GM21717 (cell line): Measurements from ENCODE around the gene UPK3BL2.
"Not testable (repeated sequence)": the region's sequence is repeated elsewhere in the genome, so short reads cannot be mapped to it uniquely, and the experiment has no call there.

Experiments
- ATAC-seq: cut with Tn5 transposase; IDR thresholded peaks from one replicate; pipeline ENCODE4 v1.9.1; 2021; ENCODE audit warnings: mild to moderate bottlenecking, moderate library complexity; ENCODE audit not compliant: unreplicated experiment

Gene UPK3BL2

GRCh38 chr7:102543596-102543995, at the start of gene UPK3BL2:
Gene UPK3BL2 (minus strand): TSS chr7:102543696. CDS start chr7:102543636, 60 bp downstream.
- ATAC-seq, result not testable (repeated sequence)

GRCh38 chr7:102592477-102593019, 49.1 kb upstream of the UPK3BL2 start:
- ATAC-seq, result peak; percentile 34

- peak; percentile 49 for ATAC-seq
Observed at GRCh38 chr7:102589857-102590256, 46.4 kb upstream of the UPK3BL2 start.

- ATAC-seq, result not testable (repeated sequence)
Observed at GRCh38 chr7:102583495-102583894, 40.0 kb upstream of the UPK3BL2 start.

GRCh38 chr7:102581722-102582121, 38.2 kb upstream of the UPK3BL2 start:
- ATAC-seq, result not testable (repeated sequence)

- not testable (repeated sequence) for ATAC-seq
Observed at GRCh38 chr7:102578486-102578885, 35.0 kb upstream of the UPK3BL2 start.

GRCh38 chr7:102577315-102578240, 34.1 kb upstream of the UPK3BL2 start:
- ATAC-seq, result not testable (repeated sequence)

- ATAC-seq, result not testable (repeated sequence)
Observed at GRCh38 chr7:102576363-102576762, 32.9 kb upstream of the UPK3BL2 start.

GRCh38 chr7:102574607-102575006, 31.1 kb upstream of the UPK3BL2 start:
- ATAC-seq, result not testable (repeated sequence)

GRCh38 chr7:102572261-102573239, 29.1 kb upstream of the UPK3BL2 start, which contains the start of gene POLR2J3:
Gene POLR2J3 (minus strand): TSS chr7:102572583. CDS start chr7:102572521, 62 bp downstream.
- ATAC-seq, result peak; percentile 86

GRCh38 chr7:102568620-102569019, 25.1 kb upstream of the UPK3BL2 start:
- not testable (repeated sequence) for ATAC-seq

GRCh38 chr7:102550808-102551422, 7.4 kb upstream of the UPK3BL2 start, which contains the start of gene SPDYE2:
Gene SPDYE2 (plus strand): TSS chr7:102551226. CDS start chr7:102553256, 2,030 bp downstream.
- ATAC-seq, result not testable (repeated sequence)

GRCh38 chr7:102546353-102546752, 2.9 kb upstream of the UPK3BL2 start:
- ATAC-seq, result peak; percentile 71

- ATAC-seq, result not testable (repeated sequence)
Observed at GRCh38 chr7:102545288-102545687, 1.8 kb upstream of the UPK3BL2 start.

GRCh38 chr7:102544372-102544771, 876 bp upstream of the UPK3BL2 start:
- ATAC-seq, result not testable (repeated sequence)

- ATAC-seq, result not testable (repeated sequence)
Observed at GRCh38 chr7:102542771-102543170, 725 bp downstream of the UPK3BL2 start.

GRCh38 chr7:102542083-102542482, 1.4 kb downstream of the UPK3BL2 start:
- not testable (repeated sequence) for ATAC-seq

GRCh38 chr7:102540604-102541003, 2.9 kb downstream of the UPK3BL2 start:
- ATAC-seq, result not testable (repeated sequence)

- ATAC-seq, result not testable (repeated sequence)
Observed at GRCh38 chr7:102535062-102535615, 8.4 kb downstream of the UPK3BL2 start.

- not testable (repeated sequence) for ATAC-seq
Observed at GRCh38 chr7:102532127-102532526, 11.4 kb downstream of the UPK3BL2 start.
